ENCODE results near the gene TMEM81. TPM values are rescaled to one million over a fixed set of nuclear protein-coding genes. Genes with fewer than 3 reads are reported as not detected.

The TMEM81 gene
- total RNA-seq, 1 donor from 2014 or later: 3.3 TPM

DNA sequence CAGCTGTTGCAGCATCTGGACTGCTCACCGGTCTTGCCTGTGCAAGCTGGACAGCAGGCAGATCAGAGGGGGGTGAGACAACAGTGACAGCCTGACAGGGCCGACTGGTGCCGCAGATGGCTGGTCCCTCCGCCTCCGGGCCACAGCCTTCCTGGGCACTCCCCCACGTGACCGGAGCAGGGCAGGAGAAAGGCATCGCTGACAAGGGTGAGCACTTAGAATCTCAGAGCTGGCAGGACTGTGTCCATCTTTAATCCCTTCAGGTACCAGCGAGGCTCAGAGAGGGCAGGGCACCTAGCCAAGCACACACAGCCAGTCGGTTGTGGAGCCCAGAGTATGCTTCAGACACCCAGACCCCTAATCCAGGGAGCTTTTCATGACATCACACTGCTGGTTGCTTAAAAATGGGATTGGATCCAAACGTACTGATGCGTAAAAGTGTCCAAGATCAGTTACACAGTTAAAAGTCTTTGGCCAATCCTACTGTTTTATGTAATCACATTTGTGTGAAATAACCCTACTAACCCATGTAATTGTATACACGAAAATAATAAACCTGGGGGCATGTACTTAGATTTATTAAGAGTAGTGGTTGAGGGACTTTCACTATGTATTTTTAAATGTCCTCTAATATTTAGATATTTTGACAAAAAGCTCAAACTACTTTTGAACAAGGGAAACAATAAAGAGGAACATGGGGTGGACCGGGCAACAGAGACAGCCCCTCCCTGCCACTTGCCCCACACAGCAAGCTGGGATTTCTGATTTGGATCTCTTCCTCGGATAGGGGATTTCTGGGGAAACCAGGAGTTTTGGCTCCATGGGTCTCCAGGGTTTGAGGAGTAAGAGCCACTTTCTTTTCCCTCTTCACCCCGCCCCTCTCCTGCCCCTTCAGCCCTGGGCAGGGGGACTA lies 42.0 kb downstream of the TMEM81 start:
- FAIRE-seq (no peak), DNase-seq (ENCODE audit: low spot score in 2 of 2) (peak in 1 of 2 donors; percentile 65)

DNA sequence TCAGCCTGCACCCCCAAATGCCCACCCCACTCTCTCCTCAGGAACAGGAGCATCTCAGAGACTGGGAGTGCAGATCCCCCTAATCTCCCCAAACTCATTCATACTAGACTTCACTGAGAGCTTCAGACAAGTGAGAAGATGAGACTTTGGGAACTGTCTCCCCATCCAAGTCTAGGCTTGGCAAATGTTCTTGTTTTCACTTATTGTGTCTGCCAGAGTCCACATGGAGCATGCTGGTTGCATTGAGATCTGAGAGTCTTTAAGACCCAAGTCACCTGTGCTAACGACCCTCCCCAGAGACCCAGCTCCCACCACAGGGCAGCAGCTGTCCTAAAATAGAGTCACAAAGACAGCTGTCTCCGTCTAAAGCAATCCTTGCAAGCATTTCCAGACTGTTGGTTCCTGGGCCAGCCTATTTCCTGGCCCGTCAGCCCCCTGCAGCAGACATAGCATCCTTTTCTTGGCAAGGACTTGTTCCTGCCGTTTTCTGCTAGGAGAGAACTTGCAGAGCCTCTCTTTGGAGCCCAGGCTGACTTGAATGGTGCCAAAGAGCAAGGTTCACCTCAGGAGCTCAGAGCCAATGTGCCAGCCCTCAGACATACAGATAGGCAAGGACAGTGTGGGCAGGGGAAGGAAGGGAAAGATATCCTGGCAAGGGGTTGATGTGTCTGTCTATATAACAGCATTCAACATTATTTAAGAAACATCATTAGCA lies 43.1 kb downstream of the TMEM81 start:
- DNase-seq (ENCODE audit: low spot score in 2 of 2) (no peak), FAIRE-seq (no peak)

DNA sequence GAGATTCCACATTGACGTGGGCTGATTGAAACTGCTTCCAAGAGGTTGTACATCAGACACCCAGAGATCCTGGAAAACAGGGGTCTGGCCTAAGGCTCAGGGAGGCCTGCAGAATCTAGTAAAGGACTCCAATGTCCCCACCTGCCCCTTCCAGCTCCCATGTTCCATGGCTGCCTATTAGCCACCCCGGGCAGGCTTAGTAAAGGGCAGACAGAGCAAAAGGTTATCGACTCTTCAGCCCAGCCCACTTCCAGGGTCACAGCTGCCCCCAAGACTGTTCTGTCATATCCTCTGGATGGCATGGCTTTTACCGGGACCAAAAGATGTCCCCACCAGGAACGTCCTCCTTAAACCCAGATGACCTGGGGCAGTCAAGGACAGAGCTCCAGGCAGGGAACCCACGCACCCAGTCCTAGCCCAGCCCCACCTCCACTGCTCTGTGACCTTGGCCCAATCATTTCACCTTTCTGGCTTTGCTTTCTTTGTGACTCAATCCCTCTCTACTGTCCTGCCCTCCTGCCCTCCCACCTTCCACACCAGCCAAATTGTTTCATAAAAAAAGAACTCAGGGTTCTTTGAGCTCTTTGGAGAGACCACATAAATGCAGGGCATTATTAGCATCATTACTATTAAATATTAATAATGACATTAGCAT lies 46.0 kb downstream of the TMEM81 start:
- FAIRE-seq: no peak
- DNase-seq (ENCODE audit: low spot score in 2 of 2): no peak

DNA sequence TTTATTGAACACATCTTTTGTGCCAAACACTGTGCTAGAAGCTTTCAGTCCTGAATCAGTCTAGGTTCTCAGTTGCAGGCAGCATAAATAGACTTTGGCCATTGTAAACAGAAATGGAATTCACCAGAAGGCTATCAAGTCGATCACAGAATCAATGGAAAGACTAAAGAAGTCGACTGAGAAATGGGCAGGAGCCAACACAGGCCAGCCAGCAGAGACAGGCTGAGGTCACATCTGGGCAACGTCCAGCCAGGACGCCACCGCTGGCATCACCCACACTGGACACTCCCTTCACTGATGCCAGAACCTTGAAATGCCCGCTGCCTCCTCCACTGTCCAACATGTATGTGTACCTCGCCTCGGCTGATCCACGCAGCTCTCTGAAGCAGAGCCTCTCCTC lies 46.7 kb downstream of the TMEM81 start:
- no peak for DNase-seq (ENCODE audit: low spot score in 2 of 2)
- FAIRE-seq: no peak

Other genes starting within 250 kb of the TMEM81 start
- 27.3 TPM for gene NFASC, start 213.6 kb downstream of the TMEM81 start, total RNA-seq
- 17.5 TPM for gene CNTN2, start 41.2 kb downstream of the TMEM81 start, total RNA-seq
- 23.2 TPM for gene RBBP5, start 37.5 kb upstream of the TMEM81 start, total RNA-seq
- gene DSTYK, start 127.2 kb upstream of the TMEM81 start, total RNA-seq: 18.3 TPM
- gene TMCC2, start 143.5 kb upstream of the TMEM81 start, total RNA-seq: 33.0 TPM
- gene NUAK2, start 237.3 kb upstream of the TMEM81 start, total RNA-seq: 0.41 TPM

Data from frontal cortex (tissue), 4 donors.